ENCODE measurements around the gene KLHL21.

DNA sequence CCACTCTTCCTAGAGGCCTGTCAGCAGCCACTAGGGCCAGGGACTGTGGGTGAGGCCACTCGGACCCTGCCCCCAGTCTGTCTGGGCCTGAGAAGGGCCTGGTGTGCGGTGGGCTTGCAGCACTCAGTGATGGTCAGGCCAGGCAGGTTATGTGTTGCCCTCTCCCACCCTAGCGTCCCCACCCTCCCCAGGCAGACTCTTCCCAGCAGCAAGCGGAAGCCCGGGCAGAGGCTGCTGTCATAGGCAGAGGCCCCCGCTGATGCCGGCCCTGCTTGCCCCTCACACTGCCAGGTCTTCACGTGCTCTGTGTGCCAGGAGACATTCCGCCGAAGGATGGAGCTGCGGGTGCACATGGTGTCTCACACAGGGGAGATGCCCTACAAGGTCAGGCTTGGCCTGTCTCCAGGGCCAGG is 16.3 kb downstream of the KLHL21 start:
- TF ChIP-seq, protein P1, sequence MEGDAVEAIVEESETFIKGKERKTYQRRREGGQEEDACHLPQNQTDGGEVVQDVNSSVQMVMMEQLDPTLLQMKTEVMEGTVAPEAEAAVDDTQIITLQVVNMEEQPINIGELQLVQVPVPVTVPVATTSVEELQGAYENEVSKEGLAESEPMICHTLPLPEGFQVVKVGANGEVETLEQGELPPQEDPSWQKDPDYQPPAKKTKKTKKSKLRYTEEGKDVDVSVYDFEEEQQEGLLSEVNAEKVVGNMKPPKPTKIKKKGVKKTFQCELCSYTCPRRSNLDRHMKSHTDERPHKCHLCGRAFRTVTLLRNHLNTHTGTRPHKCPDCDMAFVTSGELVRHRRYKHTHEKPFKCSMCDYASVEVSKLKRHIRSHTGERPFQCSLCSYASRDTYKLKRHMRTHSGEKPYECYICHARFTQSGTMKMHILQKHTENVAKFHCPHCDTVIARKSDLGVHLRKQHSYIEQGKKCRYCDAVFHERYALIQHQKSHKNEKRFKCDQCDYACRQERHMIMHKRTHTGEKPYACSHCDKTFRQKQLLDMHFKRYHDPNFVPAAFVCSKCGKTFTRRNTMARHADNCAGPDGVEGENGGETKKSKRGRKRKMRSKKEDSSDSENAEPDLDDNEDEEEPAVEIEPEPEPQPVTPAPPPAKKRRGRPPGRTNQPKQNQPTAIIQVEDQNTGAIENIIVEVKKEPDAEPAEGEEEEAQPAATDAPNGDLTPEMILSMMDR (IDR thresholded peaks at IDR 0.05; ENCODE audit: insufficient read depth, low read depth, low read length), result no peak
- TF ChIP-seq EZH2 (IDR thresholded peaks at IDR 0.05; ENCODE audit: insufficient read depth, low read length), result no peak

Data from astrocyte (in vitro differentiated cells and primary cell).